Panc1 (cell line): Measurements from ENCODE around the gene NRP1. TPM values are rescaled to one million over a fixed set of nuclear protein-coding genes. Genes with fewer than 3 reads are reported as not detected.

Experiments
- ATAC-seq: fragments of 200-7000 bp; cut with Tn5 transposase; 2 replicates; pipeline ENCODE4 v1.9.1; 2020; ENCODE audit warnings: mild to moderate bottlenecking, moderate library complexity
- BruUV-seq: library from RNA; stranded (reverse); fragments of 400-500 nt; replicated peaks from 2 replicates; lab custom pipeline; 2021; lab: Mats Ljungman, UMichigan
- CTCF ChIA-PET: fragments of 300-600 bp; sonication (Branson Sonifier 250); formaldehyde crosslinking; loops from one replicate; lab custom pipeline; 2022; ENCODE audit warnings: antibody characterized with exemption; lab: Charles Lee
- POLR2A ChIA-PET: fragments of 300-600 bp; sonication (Branson Sonifier 250); formaldehyde crosslinking; loops from one replicate; lab custom pipeline; 2022; ENCODE audit warnings: antibody characterized with exemption; lab: Charles Lee
- DNase-seq: peaks from one replicate; pipeline ENCODE4 v3.0.0-alpha.2; 2010; ENCODE audit warnings: low read depth, low spot score
- H3K27ac ChIP-seq: 2 replicates; pipeline ENCODE4 v1.5.1; 2011; ENCODE audit warnings: mild to moderate bottlenecking, low read length, inconsistent platforms
- H3K27me3 ChIP-seq: fragments of 200-500 bp; sonication (Bioruptor generic); 2 replicates; pipeline ENCODE4 v1.6.0; 2014; ENCODE audit warnings: low read length, inconsistent platforms; ENCODE audit not compliant: control insufficient read depth, insufficient read depth
- H3K36me3 ChIP-seq: fragments of 200-500 bp; sonication (Bioruptor generic); 2 replicates; pipeline ENCODE4 v1.5.1; 2014; ENCODE audit warnings: inconsistent platforms, mild to moderate bottlenecking, low read length, moderate library complexity; ENCODE audit not compliant: control insufficient read depth, insufficient read depth
- H3K4me1 ChIP-seq: 2 replicates; pipeline ENCODE4 v1.5.1; 2011; ENCODE audit warnings: inconsistent platforms, mild to moderate bottlenecking, low read length, moderate library complexity; ENCODE audit not compliant: control insufficient read depth, insufficient read depth
- H3K4me3 ChIP-seq, 2 experiments: 2 replicates each; pipeline ENCODE4 v1.5.1; 2011 to 2012; ENCODE audit warnings: low read depth in 2 of 2, low read length in 2 of 2, mild to moderate bottlenecking in 2 of 2, inconsistent platforms in 1 of 2, moderate library complexity in 1 of 2
- H3K9me3 ChIP-seq: fragments of 200-500 bp; sonication (Bioruptor generic); 2 replicates; pipeline ENCODE4 v1.5.1; 2014; ENCODE audit warnings: low read depth, mild to moderate bottlenecking, inconsistent platforms, low read length, moderate library complexity; ENCODE audit not compliant: control insufficient read depth, insufficient read depth
- CTCF ChIP-seq: fragments of 450-650 bp; IDR thresholded peaks from 2 replicates; pipeline ENCODE4 v1.5.1; 2017; ENCODE audit warnings: mild to moderate bottlenecking
- POLR2AphosphoS5 ChIP-seq: IDR thresholded peaks from 2 replicates; pipeline ENCODE4 v1.6.1; 2012; ENCODE audit warnings: mild to moderate bottlenecking, low read depth, low read length, moderate library complexity
- REST ChIP-seq, 2 experiments: IDR thresholded peaks; 2 replicates each; pipeline ENCODE4 v1.6.1; 2011 to 2012; ENCODE audit warnings: low read depth in 2 of 2, control low read depth in 1 of 2, low read length in 1 of 2, mild to moderate bottlenecking in 1 of 2, moderate library complexity in 1 of 2; ENCODE audit not compliant: insufficient read depth in 1 of 2
- SIN3A ChIP-seq: IDR thresholded peaks from 2 replicates; pipeline ENCODE4 v1.6.1; 2012; ENCODE audit warnings: low read depth, mild to moderate bottlenecking, low read length, moderate library complexity, borderline replicate concordance; ENCODE audit not compliant: insufficient read depth
- TCF7L2 ChIP-seq: IDR thresholded peaks from 2 replicates; pipeline ENCODE4 v1.6.1; 2011; ENCODE audit warnings: mild to moderate bottlenecking, low read depth, low read length, inconsistent platforms
- in situ Hi-C: cut with HindIII; loops from 2 replicates; pipeline ENCODE4 v1.10.0; 2016; ENCODE audit warnings: low sequenced_read_pairs, low pct_unique_long_range_greater_than_20kb
- intact Hi-C: fragments of 100-400 bp; cut with micrococcal nuclease; formaldehyde crosslinking; loops from one replicate; pipeline ENCODE4 v1.10.0; 2022; ENCODE audit not compliant: unreplicated experiment
- total RNA-seq: library from RNA; stranded (reverse); gene quantifications from one replicate; pipeline ENCODE4 v1.2.1, GENCODE V29; 2021; ENCODE audit not compliant: unreplicated experiment

NRP1 gene
- total RNA-seq, 1 experiment from 2014 or later: 93.4 TPM

GRCh38 chr10:33155720-33156638, 178.5 kb downstream of the NRP1 start:
- Histone ChIP-seq H3K27me3 (no peaks in the 10 kb centered on the region), H3K36me3 (no peaks in the 10 kb centered on the region), H3K4me3 (no peak overlapping the region), H3K27ac (peak overlapping the region; percentile 71), H3K4me1 (peaks cover 8% of the 10 kb centered on the region; the same call in 1 of the 2 replicates), H3K9me3 (no peaks in the 10 kb centered on the region)
- peak; percentile 90 for ATAC-seq
- in situ Hi-C loops (no loop called here), intact Hi-C loops (loop anchor here (10.0 kb wide), 1 partner anchor 141 kb away; no protein-coding TSS in a partner anchor)
- TF ChIP-seq CTCF (peak; percentile 72), SIN3A (no peak), TCF7L2 (no peak), POLR2AphosphoS5 (no peak), REST (IDR thresholded peaks at IDR 0.05; ENCODE audit: insufficient read depth in 1 of 2, low read depth in 2 of 2, low read length in 1 of 2) (no peak)
- ChIA-PET POLR2A (no interaction called here), CTCF (interaction anchor here (0.5 to 0.7 kb wide), 5 partner anchors 29 to 1978 kb away, joined by 3 to 7 read pairs (median 4); no protein-coding TSS in a partner anchor)
- peak; percentile 87 for DNase-seq
- BruUV-seq: no TSS peak

- DNase-seq: no peak
- no peak overlapping the region for H3K4me3 ChIP-seq
- H3K36me3 ChIP-seq: no peaks in the 10 kb centered on the region
- ChIA-PET CTCF (no interaction called here), POLR2A (no interaction called here)
- TF ChIP-seq TCF7L2 (no peak), CTCF (no peak), POLR2AphosphoS5 (no peak), SIN3A (no peak), REST (IDR thresholded peaks at IDR 0.05; ENCODE audit: insufficient read depth in 1 of 2, low read depth in 2 of 2, low read length in 1 of 2) (no peak)
- intact Hi-C loops: loop anchor here (10.0 kb wide), 1 partner anchor 140 kb away; no protein-coding TSS in a partner anchor
- H3K9me3 ChIP-seq: no peaks in the 10 kb centered on the region
- H3K4me1 ChIP-seq: peaks cover 8% of the 10 kb centered on the region; the same call in 1 of the 2 replicates
- BruUV-seq: no TSS peak
- peak overlapping the region; percentile 71 for H3K27ac ChIP-seq
- H3K27me3 ChIP-seq: no peaks in the 10 kb centered on the region
- in situ Hi-C loops: no loop called here
- no peak for ATAC-seq
Observed at GRCh38 chr10:33154590-33154989, 179.9 kb downstream of the NRP1 start.
